ENCODE results near the gene DYRK1A. TPM values are rescaled to one million over a fixed set of nuclear protein-coding genes. Genes with fewer than 3 reads are reported as not detected.

DYRK1A gene
- total and polyA plus RNA-seq, 2 of the 13 experiments (the other 11 are each of a cell fraction or from before 2014, with no cell fraction given) = 24.6 to 34.2 TPM

- no TSS peak for BruUV-seq (replicated peaks)
- H4K20me1 ChIP-seq (ENCODE audit: insufficient read depth, low read length) = peaks cover 7% of the 10 kb centered on the region
- H3K27me3 ChIP-seq (ENCODE audit: control insufficient read depth in 1 of 2, insufficient read depth in 2 of 2, low read length in 2 of 2) = no peaks in the 10 kb centered on the region
- no peak overlapping the region for H3K9ac ChIP-seq (ENCODE audit: insufficient read depth, low read depth, low read length)
- intact Hi-C loops (cut with micrococcal nuclease; ENCODE audit: unreplicated experiment) (no loop called here), in situ Hi-C loops (cut with HindIII; ENCODE audit: extremely low pct_ligation_motif_present, low pct_unique_long_range_greater_than_20kb) (no loop called here)
- H3K27ac ChIP-seq (ENCODE audit: extremely low read length, insufficient read depth, low read length) = no peak overlapping the region
- no peak for DNase-seq (ENCODE audit: low spot score)
- H3K36me3 ChIP-seq (replicated peaks in 1 of 2; ENCODE audit: control insufficient read depth in 1 of 2, insufficient read depth in 2 of 2, low read length in 2 of 2) = peaks cover 10 to 27% of the 10 kb centered on the region in 2 experiments
- no peak overlapping the region for H3K4me2 ChIP-seq (ENCODE audit: low read depth, low read length)
- no peak for FAIRE-seq
- ChIA-PET POLR2A (no interaction called here), CTCF (ENCODE audit: low intra/inter-chr PET ratio, low total read pairs) (no interaction called here)
- H3K4me3 ChIP-seq (replicated peaks in 1 of 3; ENCODE audit: insufficient read depth in 1 of 3, low read depth in 2 of 3, low read length in 3 of 3) = no peak overlapping the region
- no peak for ATAC-seq
- H3K9me3 ChIP-seq (ENCODE audit: low read length) = no peaks in the 10 kb centered on the region
- WGBS (ENCODE audit: low lambda C conversion rate) = 50% methylated on average over 2 of the region's 2 CpGs
- peaks cover 70% of the 10 kb centered on the region for H3K79me2 ChIP-seq (ENCODE audit: insufficient read depth, low read length)
- no peaks in the 10 kb centered on the region for H3K4me1 ChIP-seq (ENCODE audit: insufficient read depth, low read length)
- H2AFZ ChIP-seq (ENCODE audit: low read length) = no peak overlapping the region
- TF ChIP-seq NFE2L2 (IDR thresholded peaks at IDR 0.05; ENCODE audit: low read length) (no peak), SYNCRIP (IDR thresholded peaks at IDR 0.05; ENCODE audit: insufficient read depth, low read depth, low read length) (no peak), FOXP1 (IDR thresholded peaks at IDR 0.05) (no peak), FOXP1 (CRISPR knock-in tag; IDR thresholded peaks at IDR 0.05) (no peak), ZBTB40 (IDR thresholded peaks at IDR 0.05) (no peak), ZBTB40 (CRISPR knock-in tag; IDR thresholded peaks at IDR 0.05) (no peak), NCOR1 (IDR thresholded peaks at IDR 0.05; ENCODE audit: borderline replicate concordance, low read length) (no peak), ASH2L (IDR thresholded peaks at IDR 0.05; ENCODE audit: insufficient read length, low read depth, low read length) (no peak), HNF4G (IDR thresholded peaks at IDR 0.05; ENCODE audit: borderline replicate concordance, low read depth, low read length) (no peak), HNF4G (CRISPR knock-in tag; IDR thresholded peaks at IDR 0.05; ENCODE audit: borderline replicate concordance, low read depth) (no peak), YEATS2 (CRISPR knock-in tag; IDR thresholded peaks at IDR 0.05; ENCODE audit: borderline replicate concordance) (no peak)
Observed at GRCh38 chr21:37423103-37423502, 56.5 kb downstream of the DYRK1A start.
